SK-N-SH (cell line): ENCODE results near the gene DVL3. TPM values are rescaled to one million over a fixed set of nuclear protein-coding genes. Genes with fewer than 3 reads are reported as not detected.

Source experiments
- CTCF ChIA-PET: fragments of 300-600, 350-600 bp; formaldehyde crosslinking; extraction: SDS; loops from one replicate; lab custom pipeline; 2021; lab: Yijun Ruan, JAX
- POLR2A ChIA-PET: fragments of 350-600 bp; sonication (Branson Sonifier 250); formaldehyde crosslinking; extraction: SDS; loops from one replicate; lab custom pipeline; 2020; ENCODE audit warnings: antibody characterized with exemption, inconsistent platforms; lab: Yijun Ruan, JAX
- DNase-seq: peaks from one replicate; pipeline ENCODE4 v3.0.0; 2012
- H2AFZ ChIP-seq: fragments of 200-600 bp; sonication (generic); 2 replicates; pipeline ENCODE4 v1.8.1; 2016; ENCODE audit warnings: antibody characterized with exemption, mild to moderate bottlenecking, low read depth
- H3F3A ChIP-seq: fragments of 200-600 bp; sonication (generic); replicated peaks from 2 replicates; pipeline ENCODE3; 2016; ENCODE audit warnings: antibody characterized with exemption, mild to moderate bottlenecking; ENCODE audit not compliant: insufficient read depth
- H3K27ac ChIP-seq, 2 experiments: fragments of 200-500 bp in 1 of 2; fragments of 200-600 bp in 1 of 2; sonication (Bioruptor generic) in 1 of 2; sonication (generic), shearing (Covaris generic) in 1 of 2; 2 replicates each; pipeline versions ENCODE4 v1.5.1 to v1.6.1; 2014 to 2016; ENCODE audit warnings: low read depth in 2 of 2, inconsistent platforms in 1 of 2, low read length in 1 of 2, mild to moderate bottlenecking in 1 of 2, mixed read lengths in 1 of 2
- H3K27me3 ChIP-seq: fragments of 200-600 bp; sonication (generic), shearing (Covaris generic); 2 replicates; pipeline ENCODE4 v1.6.1; 2016; ENCODE audit warnings: mixed run types; ENCODE audit not compliant: insufficient read depth
- H3K36me3 ChIP-seq, 2 experiments: fragments of 200-500 bp in 1 of 2; fragments of 200-600 bp in 1 of 2; sonication (Bioruptor generic) in 1 of 2; sonication (generic) in 1 of 2; replicated peaks in 1 of 2; 2 replicates each; pipeline versions ENCODE3 to v1.5.1; 2014 to 2016; ENCODE audit warnings: low read length in 1 of 2, mild to moderate bottlenecking in 1 of 2; ENCODE audit not compliant: insufficient read depth in 2 of 2, control insufficient read depth in 1 of 2
- H3K4me1 ChIP-seq, 2 experiments: fragments of 200-500 bp in 1 of 2; fragments of 200-600 bp in 1 of 2; sonication (Bioruptor generic) in 1 of 2; sonication (generic), shearing (Covaris generic) in 1 of 2; 2 replicates each; pipeline versions ENCODE4 v1.5.1 to v1.6.1; 2014 to 2016; ENCODE audit warnings: low read depth in 1 of 2, low read length in 1 of 2, mixed run types in 1 of 2; ENCODE audit not compliant: insufficient read depth in 2 of 2, control insufficient read depth in 1 of 2
- H3K4me2 ChIP-seq: fragments of 200-600 bp; sonication (generic), shearing (Covaris generic); 2 replicates; pipeline ENCODE4 v1.6.1; 2017; ENCODE audit warnings: mixed run types
- H3K4me3 ChIP-seq, 2 experiments: fragments of 200-500 bp in 1 of 2; fragments of 200-600 bp in 1 of 2; sonication (Bioruptor generic) in 1 of 2; sonication (generic), shearing (Covaris generic) in 1 of 2; 2 replicates each; pipeline versions ENCODE4 v1.5.1 to v1.8.1; 2014 to 2016; ENCODE audit warnings: low read depth in 2 of 2, inconsistent platforms in 1 of 2, low read length in 1 of 2, mild to moderate bottlenecking in 1 of 2, mixed read lengths in 1 of 2, moderate library complexity in 1 of 2
- H3K79me2 ChIP-seq: fragments of 200-600 bp; sonication (generic); 2 replicates; pipeline ENCODE4 v1.8.1; 2017; ENCODE audit warnings: mild to moderate bottlenecking; ENCODE audit not compliant: insufficient read depth
- H3K9ac ChIP-seq: fragments of 200-600 bp; sonication (generic); 2 replicates; pipeline ENCODE4 v1.6.1; 2017; ENCODE audit warnings: mixed run types
- H3K9me2 ChIP-seq: fragments of 200-600 bp; sonication (generic); 2 replicates; pipeline ENCODE4 v1.6.1; 2017; ENCODE audit warnings: mixed run types
- H3K9me3 ChIP-seq: fragments of 200-600 bp; sonication (generic); 2 replicates; pipeline ENCODE4 v1.6.1; 2017; ENCODE audit warnings: mixed run types, mild to moderate bottlenecking, moderate library complexity
- H4K20me1 ChIP-seq: fragments of 200-600 bp; sonication (generic); 2 replicates; pipeline ENCODE4 v1.6.1; 2017; ENCODE audit warnings: mild to moderate bottlenecking, mixed run types; ENCODE audit not compliant: insufficient read depth
- CTCF ChIP-seq: fragments of 200-600 bp; sonication (generic); IDR thresholded peaks from 2 replicates; pipeline ENCODE4 v1.6.1; 2017; ENCODE audit warnings: antibody characterized with exemption, mild to moderate bottlenecking, moderate library complexity
- FOXM1 ChIP-seq: IDR thresholded peaks from 2 replicates; pipeline ENCODE4 v1.4.0; 2012; ENCODE audit warnings: low read depth, mild to moderate bottlenecking
- MAX ChIP-seq: IDR thresholded peaks from 2 replicates; pipeline ENCODE4 v1.4.0; 2012; ENCODE audit warnings: low read depth
- MXI1 ChIP-seq: IDR thresholded peaks from 2 replicates; pipeline ENCODE4 v1.6.1; 2012; ENCODE audit warnings: mild to moderate bottlenecking, low read depth, low read length, improper control_type of control experiment
- NRF1 ChIP-seq: IDR thresholded peaks from 2 replicates; pipeline ENCODE4 v1.6.1; 2012; ENCODE audit warnings: low read depth, mild to moderate bottlenecking, low read length
- PBX3 ChIP-seq: IDR thresholded peaks from 2 replicates; pipeline ENCODE4; 2012
- RCOR1 ChIP-seq: fragments of 150-350 bp; IDR thresholded peaks from 2 replicates; pipeline ENCODE4 v1.6.1; 2017; ENCODE audit warnings: antibody characterized with exemption, low read length
- RFX5 ChIP-seq: IDR thresholded peaks from 2 replicates; pipeline ENCODE4 v1.6.1; 2012; ENCODE audit warnings: mild to moderate bottlenecking, improper control_type of control experiment, low read length
- SIN3A ChIP-seq: IDR thresholded peaks from 2 replicates; pipeline ENCODE4 v1.6.1; 2012; ENCODE audit warnings: low read depth, mild to moderate bottlenecking, low read length, moderate library complexity, borderline replicate concordance
- TAF1 ChIP-seq: IDR thresholded peaks from 2 replicates; pipeline ENCODE4 v1.6.1; 2012; ENCODE audit warnings: low read depth, mild to moderate bottlenecking, low read length, moderate library complexity, borderline replicate concordance
- TEAD4 ChIP-seq: IDR thresholded peaks from 2 replicates; pipeline ENCODE4 v1.4.0; 2012; ENCODE audit warnings: mild to moderate bottlenecking, borderline replicate concordance; ENCODE audit not compliant: insufficient read depth
- USF1 ChIP-seq: IDR thresholded peaks from 2 replicates; pipeline ENCODE4 v1.4.0; 2012; ENCODE audit warnings: low read depth, borderline replicate concordance
- YY1 ChIP-seq: IDR thresholded peaks from 2 replicates; pipeline ENCODE4 v1.4.0; 2012; ENCODE audit warnings: low read depth, mild to moderate bottlenecking
- ZBTB33 ChIP-seq: IDR thresholded peaks from 2 replicates; pipeline ENCODE4 v1.4.0; 2012; ENCODE audit warnings: low read depth, borderline replicate concordance
- WGBS: methylation state at CpG from one replicate; pipeline ENCODE4 v1.1.6; 2017; ENCODE audit warnings: low lambda C conversion rate; 5-methylcytosine and 5-hydroxymethylcytosine counted together
- polyA plus RNA-seq, 3 experiments: library from polyadenylated mRNA; depleted of rRNA; stranded (reverse); fragments of >200 nt; gene quantifications; 2 replicates each; pipeline ENCODE4 v1.2.3, GENCODE V29; 2012

Gene DVL3
- polyA plus RNA-seq, 1 of the 3 experiments (the other 2 are of a cell fraction) = 29.6 TPM

- TF ChIP-seq CTCF = no peak
- no peak for TF ChIP-seq USF1
- no peak for TF ChIP-seq ZBTB33
- TF ChIP-seq RCOR1 = no peak
- no peak for TF ChIP-seq YY1
- no peak for TF ChIP-seq TAF1
- no peak for TF ChIP-seq FOXM1
- no peak for TF ChIP-seq MAX
- TF ChIP-seq RFX5 = no peak
Observed at GRCh38 chr3:184200825-184201224, 45.6 kb downstream of the DVL3 start (continued).

GRCh38 chr3:184203526-184203925, 48.3 kb downstream of the DVL3 start:
- Histone ChIP-seq H3K9me3 (no peaks in the 10 kb centered on the region), H3K36me3 (no peaks in the 10 kb centered on the region), H3K9me2 (no peaks in the 10 kb centered on the region), H3K4me2 (no peak overlapping the region), H3K79me2 (no peaks in the 10 kb centered on the region), H4K20me1 (no peaks in the 10 kb centered on the region), H3K27me3 (peaks cover 15% of the 10 kb centered on the region), H3K4me1 (no peaks in the 10 kb centered on the region), H3K27ac (no peak overlapping the region), H3F3A (no peaks in the 10 kb centered on the region), H3K4me3 (no peak overlapping the region), H3K9ac (no peak overlapping the region), H2AFZ (no peak overlapping the region)
- ChIA-PET CTCF (interaction anchor here (0.9 to 2.3 kb wide), 2 partner anchors 24 to 27 kb away, joined by 3 to 6 read pairs; no protein-coding TSS in a partner anchor), POLR2A (no interaction called here)
- TF ChIP-seq SIN3A (no peak), USF1 (no peak), PBX3 (no peak), TEAD4 (no peak), NRF1 (no peak), MXI1 (no peak), TAF1 (no peak)
- whole genome bisulfite sequencing = 77% methylated on average over 7 of the region's 8 CpGs
- no peak for DNase-seq
